Esophagus squamous epithelium (tissue), 4 donors: Measurements from ENCODE around the gene ADD3.

Experiments
- POLR2A ChIP-seq, 4 donors: fragments of 450-650 bp; IDR thresholded peaks; one replicate each; pipeline ENCODE4 v1.6.1; 2017; ENCODE audit warnings: antibody characterized with exemption in 4 of 4, mild to moderate bottlenecking in 4 of 4, moderate library complexity in 3 of 4
- TF ChIP-seq, protein P1 (sequence below), 6 experiments: fragments of 450-650 bp in 4 of 6; fragments of 200-600 bp in 2 of 6; sonication (generic) in 2 of 6; IDR thresholded peaks; one replicate each; pipeline ENCODE4 v1.5.1; 2016 to 2019; ENCODE audit warnings: antibody characterized with exemption in 6 of 6, mild to moderate bottlenecking in 4 of 6, moderate library complexity in 4 of 6

DNA sequence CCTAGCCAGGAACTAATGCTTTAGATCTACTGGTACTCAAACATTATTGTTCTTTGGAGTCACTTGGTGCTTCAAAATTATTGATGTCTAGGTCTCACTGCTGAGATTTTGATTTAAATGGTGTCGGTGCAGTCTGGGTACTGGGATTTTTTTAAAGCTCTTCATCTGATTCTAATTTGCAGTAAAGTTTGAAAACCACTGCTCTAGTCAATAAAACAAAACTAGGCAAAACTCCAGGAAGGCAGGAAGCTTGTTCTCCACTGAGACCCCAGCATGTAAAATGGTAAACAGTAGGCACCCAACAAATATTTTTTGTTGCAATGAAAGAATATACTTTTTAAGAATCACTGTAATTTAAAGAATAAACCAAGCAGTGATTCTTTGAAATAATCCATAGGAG, 49.7 kb downstream of the ADD3 start:
- TF ChIP-seq, protein P1, sequence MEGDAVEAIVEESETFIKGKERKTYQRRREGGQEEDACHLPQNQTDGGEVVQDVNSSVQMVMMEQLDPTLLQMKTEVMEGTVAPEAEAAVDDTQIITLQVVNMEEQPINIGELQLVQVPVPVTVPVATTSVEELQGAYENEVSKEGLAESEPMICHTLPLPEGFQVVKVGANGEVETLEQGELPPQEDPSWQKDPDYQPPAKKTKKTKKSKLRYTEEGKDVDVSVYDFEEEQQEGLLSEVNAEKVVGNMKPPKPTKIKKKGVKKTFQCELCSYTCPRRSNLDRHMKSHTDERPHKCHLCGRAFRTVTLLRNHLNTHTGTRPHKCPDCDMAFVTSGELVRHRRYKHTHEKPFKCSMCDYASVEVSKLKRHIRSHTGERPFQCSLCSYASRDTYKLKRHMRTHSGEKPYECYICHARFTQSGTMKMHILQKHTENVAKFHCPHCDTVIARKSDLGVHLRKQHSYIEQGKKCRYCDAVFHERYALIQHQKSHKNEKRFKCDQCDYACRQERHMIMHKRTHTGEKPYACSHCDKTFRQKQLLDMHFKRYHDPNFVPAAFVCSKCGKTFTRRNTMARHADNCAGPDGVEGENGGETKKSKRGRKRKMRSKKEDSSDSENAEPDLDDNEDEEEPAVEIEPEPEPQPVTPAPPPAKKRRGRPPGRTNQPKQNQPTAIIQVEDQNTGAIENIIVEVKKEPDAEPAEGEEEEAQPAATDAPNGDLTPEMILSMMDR (IDR thresholded peaks at IDR 0.05): no peak
- TF ChIP-seq POLR2A (IDR thresholded peaks at IDR 0.05): no peak
